ENCODE measurements around the gene MAN2B2.
A peak's percentile ranks its signal among the peaks of the same experiment; 100 is the strongest.
"Not testable (repeated sequence)": the region's sequence is repeated elsewhere in the genome, so short reads cannot be mapped to it uniquely, and the experiment has no call there.

Gene MAN2B2

DNA sequence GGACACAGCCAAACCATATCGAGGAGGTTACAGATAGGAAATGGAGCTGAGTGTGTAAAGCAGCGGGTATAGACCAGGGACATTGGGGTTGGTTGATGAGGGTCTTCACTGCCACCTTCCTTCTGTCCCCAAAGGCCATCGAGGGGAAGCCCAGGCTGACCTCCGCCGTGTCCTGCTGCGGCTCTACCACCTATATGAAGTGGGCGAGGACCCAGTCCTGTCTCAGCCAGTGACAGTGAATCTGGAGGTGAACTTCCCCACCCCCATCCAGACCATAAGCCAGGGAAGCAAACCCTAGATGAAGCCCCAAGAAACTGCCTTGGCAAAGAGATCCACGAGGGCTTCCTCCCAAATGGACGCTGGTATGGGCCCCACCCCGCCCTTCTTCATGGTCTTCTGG lies 42.3 kb downstream of the MAN2B2 start:
- no peak for DNase-seq (ENCODE audit: low spot score)

DNA sequence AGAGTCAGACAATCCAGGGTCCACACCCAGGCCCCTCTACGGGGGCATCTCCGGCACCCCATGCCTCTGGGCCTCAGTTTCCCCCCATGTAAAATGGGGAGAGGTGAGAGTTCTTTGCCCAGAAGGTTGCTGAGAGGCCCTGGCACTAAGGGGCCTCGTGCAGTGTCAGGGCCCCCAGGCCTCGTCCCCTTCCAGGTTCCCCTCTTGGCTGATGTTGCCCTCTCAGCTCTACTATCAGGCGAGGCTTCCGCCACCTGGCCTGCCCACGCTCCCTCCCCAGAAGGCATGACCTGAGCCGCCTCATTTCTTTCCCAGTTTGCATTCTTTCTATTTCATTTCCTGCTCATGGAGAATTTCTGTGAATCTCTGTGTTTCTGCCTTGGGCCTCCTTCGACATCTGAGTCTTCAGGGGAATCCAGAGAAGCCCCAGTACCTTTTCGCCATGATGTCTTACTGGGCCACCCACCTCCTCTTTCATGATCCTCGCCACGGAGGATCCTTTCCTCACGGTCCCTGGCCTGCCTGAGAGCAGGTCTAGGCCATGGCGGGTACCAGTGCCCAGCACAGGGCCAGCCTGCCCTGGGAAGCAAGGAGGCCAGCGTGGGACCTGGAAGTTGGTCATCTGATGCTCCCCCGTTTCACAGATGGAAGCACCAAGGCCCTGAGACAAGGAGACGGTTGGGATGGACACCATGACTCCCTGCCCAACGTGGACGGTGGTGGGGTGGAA lies 43.6 kb downstream of the MAN2B2 start:
- no peak for DNase-seq (ENCODE audit: low spot score)

DNA sequence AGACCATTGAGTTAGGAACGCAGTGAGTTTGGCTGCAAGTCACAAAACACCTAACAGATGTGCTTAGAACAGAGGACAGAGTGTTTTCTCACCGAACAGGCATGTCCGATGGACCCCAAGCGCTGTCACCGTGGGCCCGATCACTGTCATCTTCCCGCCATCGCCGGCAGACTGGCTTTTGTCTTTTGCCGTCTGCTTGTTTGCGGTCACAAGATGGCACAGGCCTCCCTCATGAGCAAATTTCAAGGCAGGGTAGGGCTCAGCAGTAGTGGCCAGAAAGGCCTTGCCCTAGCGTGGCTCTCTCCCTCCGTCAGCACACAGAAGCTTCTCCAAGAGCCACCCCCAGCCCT lies 44.1 kb downstream of the MAN2B2 start:
- DNase-seq (ENCODE audit: low spot score): no peak

DNA sequence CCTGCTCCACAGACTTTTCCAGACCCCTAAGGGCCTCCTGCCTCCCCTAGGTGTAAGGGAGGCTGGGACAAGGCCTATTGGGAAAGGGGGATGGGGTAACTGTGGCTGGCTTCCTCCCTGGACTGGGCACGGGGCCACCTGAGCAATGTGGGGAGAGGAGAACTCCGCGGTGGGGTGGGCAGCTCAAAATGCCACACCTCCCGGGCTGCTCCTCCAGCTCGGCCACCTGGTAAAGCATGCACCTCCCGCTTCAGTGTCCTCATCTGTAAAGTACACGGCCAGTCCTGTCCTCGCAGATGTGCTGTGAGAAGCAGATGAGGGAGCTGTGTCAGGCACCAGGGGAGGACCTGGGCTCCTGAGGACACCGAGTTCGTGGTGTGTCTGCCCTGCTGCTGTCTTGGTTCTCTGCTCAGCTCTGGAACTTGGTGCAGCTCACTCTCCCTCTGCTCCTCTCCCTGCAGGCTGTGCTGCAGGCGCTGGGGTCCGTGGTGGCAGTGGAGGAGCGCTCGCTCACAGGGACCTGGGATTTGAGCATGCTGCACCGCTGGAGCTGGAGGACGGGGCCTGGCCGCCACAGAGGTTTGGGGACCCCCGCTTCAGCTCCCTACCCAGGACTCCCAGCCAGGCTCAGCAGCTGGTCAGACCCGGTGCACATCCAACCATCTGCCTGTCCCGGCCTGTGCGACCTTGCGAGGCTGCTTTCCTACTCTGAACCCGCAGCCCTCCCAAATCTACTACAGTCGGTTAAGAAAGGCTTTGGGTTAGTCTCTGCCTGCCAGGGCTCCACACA lies 44.7 kb downstream of the MAN2B2 start:
- DNase-seq (ENCODE audit: low spot score): no peak

DNA sequence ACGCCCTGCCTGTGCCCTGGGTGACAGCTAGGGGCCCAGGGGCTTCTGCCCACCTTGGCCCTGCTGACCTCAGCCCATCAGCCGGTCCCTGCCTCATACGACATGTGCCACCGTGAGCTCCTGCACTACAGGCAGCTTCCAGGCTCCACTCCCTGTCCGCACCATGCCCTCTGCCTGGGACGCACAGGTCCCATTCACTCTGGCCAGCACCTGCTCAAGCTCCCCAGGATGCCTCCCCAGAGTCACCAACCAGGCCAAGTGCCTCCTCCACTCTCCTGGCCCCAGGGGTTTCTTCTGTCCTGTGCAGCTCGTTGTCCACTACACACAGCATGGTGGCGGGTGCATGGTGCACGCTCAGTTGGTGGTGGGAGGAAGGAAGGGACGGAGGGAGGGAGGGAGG lies 45.3 kb downstream of the MAN2B2 start:
- no peak for DNase-seq (ENCODE audit: low spot score)

DNA sequence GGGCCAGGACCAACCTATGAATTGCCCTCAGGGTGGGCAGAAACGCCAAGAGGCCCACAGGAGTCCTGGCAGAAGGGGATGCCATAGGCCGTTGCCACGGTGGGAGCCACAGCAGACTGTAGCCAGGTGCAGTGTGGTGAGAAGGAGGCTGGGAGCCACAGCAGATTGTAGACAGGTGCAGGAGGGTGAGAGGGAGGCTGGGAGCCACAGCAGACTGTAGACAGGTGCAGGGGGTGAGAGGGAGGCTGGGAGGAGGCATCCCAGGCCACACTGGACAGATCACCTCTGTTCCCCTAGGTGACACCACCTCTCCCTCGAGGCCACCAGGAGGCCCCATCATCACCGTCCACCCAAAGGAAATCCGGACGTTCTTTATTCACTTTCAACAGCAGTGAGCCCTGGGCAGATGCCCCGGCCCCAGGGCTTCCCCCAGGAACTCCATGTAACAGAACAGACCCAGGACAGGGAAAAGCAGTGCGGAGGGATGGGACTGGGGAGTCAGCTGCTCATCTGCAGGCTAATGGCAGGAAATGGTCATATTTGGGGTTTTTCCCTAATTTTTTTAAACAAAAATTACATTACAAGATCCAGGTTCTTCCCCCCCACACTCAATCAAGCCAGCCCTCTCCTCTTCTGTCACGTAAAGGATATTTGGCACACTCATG lies 46.0 kb downstream of the MAN2B2 start:
- no peak for DNase-seq (ENCODE audit: low spot score)

DNA sequence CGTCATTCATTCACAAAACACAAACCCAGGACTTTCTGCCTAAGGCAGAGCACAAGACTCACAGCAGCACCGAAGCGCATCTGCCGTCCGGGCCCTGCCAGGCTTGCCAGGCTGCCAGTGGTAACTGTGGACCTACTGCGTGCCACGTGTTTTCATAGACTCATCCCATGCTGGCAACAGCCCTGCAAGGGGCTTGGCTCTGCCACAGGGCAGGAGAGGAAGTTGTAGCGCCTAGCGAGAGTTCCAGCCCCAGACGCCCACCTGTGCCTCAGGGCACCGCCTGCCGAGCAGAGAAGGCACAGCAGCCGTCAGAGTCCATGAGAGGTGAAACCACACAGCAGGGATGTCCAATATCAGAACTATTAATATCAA lies 46.6 kb downstream of the MAN2B2 start:
- no peak for DNase-seq (ENCODE audit: low spot score)

DNA sequence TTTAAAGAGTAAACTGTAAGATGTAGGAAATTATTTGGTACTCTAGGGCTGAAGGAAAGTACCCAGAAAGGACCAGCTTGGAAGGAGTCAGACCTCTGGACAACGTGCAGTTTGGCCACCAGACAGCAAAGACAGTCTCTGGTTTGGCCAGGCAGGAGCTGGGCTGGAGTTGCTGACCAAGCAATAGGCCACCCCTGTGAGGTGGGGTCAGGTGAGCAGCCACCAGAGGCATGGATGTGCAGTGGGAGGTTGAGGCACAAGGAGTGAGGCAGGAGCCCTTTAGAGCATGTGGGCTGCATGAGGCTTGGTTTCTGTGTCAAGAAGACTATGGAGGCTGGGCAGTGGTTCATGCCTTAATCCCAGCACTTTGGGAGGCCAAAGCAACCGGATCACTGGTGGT lies 47.8 kb downstream of the MAN2B2 start:
- no peak for DNase-seq (ENCODE audit: low spot score)

DNA sequence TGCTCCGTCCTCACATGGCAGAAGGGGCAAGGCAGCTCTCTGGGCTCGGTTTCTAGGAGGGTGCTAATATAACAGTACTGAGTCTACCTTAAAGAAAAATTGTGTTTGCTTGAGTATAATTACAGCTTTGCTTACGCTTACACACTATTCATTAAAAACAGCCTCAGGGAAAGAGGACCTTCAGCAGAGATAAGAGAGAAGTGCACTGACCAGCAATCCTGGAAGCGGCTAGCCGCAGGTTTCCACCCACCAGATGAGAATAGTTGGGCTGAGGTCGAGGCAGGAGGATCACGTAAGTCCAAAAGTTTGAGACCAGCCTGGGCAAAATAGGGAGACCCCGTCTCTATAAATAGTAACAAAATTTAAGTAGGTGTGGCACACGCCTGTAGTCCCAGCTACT lies 50.3 kb downstream of the MAN2B2 start:
- no peak for DNase-seq (ENCODE audit: low spot score)

DNA sequence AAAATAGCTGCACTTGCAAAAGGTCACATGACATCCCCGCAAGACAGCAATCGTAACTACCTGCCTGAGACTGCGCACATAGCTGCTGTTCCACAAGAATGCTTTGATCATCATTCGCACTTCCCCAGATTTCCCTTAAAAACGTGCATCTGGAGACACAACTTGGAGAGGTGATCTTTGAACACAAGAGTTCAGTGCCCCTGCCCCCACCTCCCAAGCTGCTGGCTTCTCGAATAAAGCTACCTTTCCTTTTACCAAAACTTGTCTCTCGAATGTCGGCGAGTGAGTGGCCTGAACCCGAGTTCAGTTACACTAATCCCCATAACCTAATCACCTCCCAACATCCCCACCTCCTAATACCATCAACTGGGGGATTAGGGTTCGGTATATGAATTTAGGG lies 51.1 kb downstream of the MAN2B2 start:
- no peak for DNase-seq (ENCODE audit: low spot score)

DNA sequence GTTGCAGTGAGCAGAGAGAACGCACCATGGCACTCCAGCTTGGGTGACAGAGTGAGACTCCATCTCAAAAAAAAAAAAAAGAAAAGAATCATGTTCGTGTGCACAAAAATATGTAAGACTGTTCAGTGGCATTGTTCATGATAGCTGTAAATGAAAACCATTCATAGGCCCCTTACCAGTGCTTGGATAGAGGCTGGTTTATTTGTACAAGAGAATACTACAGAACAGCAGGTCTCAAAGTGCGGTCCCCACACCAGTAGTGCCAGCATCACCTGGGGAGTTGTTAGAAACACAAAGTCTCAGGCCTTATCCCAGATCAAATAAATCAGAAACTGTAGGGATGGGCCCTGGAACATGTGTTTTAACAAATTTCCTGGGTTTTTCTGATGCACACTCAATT lies 52.8 kb downstream of the MAN2B2 start:
- DNase-seq (ENCODE audit: low spot score): no peak

DNA sequence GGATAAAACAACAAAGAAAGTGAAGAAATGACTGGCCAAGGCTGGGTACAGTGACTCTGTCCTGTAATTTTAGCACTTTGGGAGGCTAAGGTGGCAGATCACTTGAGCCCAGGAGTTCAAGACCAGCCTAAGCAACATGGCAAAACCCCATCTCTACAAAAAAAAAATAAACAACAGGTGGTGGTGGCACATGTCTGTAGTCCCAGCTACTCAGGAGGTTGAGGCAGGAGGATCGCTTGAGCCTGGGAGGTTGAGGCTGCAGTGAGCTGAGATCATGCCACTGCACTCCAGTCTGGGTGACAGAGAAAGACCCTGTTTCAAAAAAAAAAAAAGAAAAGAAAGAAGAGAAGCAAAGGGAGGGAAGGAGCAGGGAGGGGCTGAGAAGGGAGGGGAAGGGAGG lies 53.5 kb downstream of the MAN2B2 start:
- DNase-seq (ENCODE audit: low spot score): not testable (repeated sequence)

DNA sequence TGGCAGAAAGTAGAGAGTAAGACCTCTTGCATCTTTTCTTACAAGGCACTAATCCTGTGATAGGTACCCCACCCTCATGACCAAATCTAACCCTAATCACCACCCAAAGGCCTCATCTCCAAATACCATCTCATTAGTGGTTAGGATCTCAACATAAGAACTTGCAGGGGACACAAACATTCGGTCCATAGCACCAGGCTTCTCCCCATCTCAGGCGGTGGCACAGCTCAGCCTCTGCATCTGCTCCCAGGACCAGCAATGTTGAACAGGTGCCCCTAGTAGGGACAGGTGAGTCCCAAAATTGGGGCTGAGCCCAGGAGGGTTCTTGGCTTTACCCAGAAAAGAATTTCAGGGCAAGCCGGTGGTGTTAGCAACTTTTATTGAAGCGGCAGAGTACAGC lies 57.1 kb downstream of the MAN2B2 start:
- DNase-seq (ENCODE audit: low spot score): no peak

DNA sequence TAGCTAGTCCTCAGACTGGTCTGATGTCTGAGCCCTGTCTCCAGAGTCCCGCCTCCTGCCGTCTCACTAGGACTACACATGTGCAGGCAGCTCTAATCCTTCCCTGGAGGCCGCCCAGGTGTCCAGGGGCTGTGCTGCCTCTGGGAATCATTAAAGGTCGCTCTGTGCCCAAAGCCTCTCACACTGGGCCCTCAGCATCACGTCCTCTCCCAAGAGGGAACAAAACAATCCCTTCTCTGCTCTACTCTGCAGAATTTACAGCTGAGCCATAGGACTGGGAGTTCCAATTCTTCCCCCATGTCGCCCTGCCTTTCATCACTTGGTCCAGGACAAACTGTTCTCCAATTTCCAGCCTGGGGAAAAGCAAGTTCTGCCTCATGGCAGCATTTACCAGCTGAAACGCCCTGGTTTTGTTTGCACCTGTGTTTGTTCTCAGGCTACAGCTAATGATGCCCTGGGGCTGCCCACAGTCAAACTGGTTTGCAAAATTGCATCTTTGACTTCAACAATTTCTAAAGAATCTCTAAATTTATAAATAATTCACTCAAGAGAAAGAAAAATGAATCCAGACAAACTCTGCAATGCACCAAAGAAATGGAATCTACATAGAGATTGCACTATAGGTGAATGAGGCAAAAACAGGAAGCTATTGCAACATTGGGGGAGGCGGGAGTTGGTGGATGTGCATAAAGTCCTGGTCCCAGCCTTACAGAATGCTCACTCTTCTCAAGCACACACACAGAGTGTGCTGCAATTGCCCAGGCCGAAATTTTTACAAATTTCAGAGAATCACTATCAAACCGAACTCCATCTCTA lies 58.3 kb downstream of the MAN2B2 start:
- no peak for DNase-seq (ENCODE audit: low spot score)

DNA sequence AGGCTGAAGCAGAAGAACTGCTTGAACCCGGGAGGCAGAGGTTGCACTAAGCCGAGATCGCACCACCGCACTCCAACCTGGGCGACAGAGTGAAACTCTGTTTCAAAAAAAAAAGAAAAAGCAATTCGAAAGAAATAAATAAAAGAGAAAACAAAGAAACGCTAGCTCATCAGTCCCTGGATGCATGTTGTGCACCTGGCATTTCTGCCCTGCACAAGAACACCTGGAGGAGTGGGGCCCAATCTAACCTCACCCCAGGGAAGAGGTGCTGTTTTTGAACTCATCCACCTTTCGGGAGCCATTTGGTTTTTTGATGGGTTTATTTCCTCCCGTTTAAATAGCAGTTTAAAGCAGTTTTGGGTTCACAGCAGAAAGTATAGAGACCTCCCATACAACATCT lies 59.8 kb downstream of the MAN2B2 start:
- no peak for DNase-seq (ENCODE audit: low spot score)

DNA sequence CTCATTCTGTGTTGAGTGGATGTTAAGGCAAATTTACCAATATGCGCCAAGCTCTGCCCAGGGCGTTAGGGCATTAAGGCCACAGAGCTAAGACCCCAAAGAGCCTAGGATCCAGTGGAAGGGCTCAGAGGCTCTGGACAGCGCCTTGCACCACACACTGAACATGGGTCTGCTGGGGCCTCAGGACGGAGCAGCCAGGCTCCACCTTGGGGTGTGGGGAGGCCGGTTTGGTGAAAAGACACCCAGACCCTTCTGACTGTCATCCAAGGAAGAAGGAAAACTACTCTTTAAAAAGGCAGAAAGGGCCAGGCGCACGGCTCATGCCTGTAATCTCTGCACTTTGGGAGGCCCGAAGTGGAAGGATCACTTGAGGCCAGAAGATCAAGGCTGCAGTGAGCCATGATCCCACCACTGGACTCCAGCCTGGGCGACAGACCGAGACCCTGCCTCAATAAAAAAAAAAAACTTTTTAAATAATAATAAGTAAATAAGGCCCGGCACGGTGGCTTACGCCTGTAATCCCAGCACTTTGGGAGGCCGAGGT lies 64.2 kb downstream of the MAN2B2 start:
- no peak for DNase-seq (ENCODE audit: low spot score)

DNA sequence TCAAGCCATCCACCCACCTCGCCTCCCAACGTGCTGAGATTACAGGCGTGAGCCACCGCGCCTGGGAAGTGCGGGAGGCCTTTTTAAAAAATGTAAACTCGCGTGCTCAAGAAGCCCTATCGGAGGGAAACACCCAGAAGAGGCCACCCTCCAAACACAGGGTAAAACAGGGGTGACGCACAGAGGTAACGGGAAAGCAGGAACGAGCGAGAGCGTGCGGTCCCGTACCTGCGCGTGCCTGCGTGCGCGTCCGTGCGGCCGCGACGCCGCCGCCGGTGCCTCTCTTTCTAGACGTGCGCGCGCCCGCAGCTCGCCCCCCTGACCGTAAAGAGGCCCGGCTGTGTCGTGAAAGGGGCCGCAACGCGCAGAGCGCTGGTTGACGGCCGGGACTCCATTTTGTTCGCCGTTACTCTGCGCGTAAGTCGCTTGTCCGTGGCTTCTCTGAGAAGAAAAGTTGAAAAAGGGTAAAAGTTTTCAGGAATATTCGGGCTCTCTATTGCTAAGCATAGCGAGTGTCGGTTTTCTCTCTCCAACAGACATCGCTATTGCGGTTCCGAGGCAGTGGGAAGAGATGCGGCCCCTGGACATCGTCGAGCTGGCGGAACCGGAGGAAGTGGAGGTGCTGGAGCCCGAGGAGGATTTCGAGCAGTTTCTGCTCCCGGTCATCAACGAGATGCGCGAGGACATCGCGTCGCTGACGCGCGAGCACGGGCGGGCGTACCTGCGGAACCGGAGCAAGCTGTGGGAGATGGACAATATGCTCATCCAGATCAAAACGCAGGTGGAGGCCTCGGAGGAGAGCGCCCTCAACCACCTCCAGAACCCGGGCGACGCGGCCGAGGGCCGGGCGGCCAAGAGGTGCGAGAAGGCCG lies 65.5 kb downstream of the MAN2B2 start, which contains the start of gene MRFAP1:
Gene MRFAP1, plus strand, starts transcription at position 394 of the 872 bp plus-strand sequence. Its CDS starts 178 bp downstream, at position 572.
- DNase-seq (ENCODE audit: low spot score): peak; percentile 96

DNA sequence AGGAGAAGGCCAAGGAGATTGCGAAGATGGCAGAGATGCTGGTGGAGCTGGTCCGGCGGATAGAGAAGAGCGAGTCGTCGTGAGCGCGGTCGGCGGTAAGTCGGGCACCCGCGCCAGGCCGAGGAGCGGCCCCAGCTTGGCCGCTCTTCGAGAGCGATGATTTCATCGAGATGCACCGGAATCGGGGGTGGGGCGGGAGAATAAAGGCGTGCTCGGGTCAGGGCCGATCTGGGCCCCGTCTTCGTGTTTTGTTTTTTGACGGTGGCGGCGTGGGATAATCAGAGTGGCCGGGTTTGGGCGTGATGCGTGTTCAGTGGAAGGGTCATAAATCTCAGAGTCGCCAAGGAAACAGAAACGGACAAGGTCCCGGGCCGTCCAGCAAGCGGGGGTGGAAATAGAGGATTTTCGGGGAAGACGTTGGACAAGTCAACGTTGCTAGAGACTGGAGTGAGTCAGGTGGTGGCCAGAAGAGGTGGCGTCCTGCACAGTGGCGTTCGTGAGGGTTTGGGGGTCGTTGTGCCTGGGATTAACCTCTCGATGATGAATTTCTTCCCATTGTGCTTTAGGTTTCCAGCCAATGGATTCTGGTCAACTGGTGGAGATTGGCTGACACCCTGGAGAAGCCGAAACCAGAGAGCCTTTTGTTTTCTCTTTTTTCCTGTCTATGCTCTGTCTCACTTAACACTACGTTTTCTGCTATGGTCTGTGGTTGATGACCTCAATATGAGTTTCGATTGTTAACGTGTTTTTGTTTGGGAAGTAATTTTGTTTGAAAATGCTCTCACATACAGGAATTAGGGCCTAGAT lies 66.4 kb downstream of the MAN2B2 start:
- no peak for DNase-seq (ENCODE audit: low spot score)

DNA sequence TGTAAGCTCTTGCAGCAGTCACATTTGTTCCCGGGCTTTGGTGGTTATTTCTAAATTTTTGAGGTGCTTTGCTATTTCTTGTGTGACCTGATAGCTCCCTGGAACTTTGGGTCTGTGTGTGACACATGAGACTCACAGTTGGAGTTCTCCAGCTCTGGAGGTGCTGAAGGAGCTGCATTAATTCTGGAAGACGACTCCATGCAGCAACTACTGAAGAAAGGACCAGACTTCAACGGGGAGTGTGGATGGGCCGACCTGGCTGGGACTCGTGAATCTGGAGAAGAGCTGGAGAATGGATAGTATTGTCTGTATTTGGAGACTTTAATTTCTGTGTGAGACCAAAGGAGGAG lies 67.0 kb downstream of the MAN2B2 start:
- no peak for DNase-seq (ENCODE audit: low spot score)

DNA sequence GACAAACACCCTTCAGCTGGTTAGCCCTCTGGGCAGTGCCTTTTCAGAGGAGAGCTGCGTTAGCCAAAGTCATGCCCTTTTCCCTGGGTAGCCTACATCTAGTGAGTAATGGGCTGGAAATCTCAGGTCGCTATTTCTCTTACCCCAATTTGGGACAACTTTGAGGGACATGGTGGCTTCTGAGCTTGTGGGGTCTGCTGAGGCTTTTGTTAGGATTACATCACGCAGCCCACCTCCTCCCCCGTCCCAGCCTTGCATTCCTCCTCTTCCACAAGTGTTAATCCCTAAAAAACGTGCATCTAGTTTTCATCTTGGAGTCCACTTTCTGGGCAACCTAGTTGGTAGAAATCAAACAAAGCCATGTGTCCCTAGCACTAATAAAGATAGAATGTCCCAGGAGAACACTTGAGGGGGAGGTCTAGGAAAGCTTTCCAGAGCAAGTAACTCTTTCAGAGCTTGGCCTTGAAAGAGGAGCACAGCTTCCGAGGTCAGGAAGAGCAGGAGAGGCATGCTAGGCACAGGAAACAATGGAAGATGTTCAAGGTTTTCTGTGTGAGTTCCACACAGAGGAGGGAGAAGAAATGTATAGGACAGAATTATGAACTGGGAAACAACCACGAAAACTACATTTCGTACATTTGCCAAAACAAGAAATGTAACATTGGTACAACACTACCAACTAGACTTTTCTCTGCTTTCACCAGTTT lies 68.3 kb downstream of the MAN2B2 start:
- DNase-seq (ENCODE audit: low spot score): no peak

Measured in left forelimb (tissue), 1 donor.